ENCODE data around the gene CFDP1.

GRCh38 chr16:75402159-75402820, 31.0 kb downstream of the CFDP1 start:
- TF ChIP-seq CTCF (conservative IDR thresholded peaks at IDR 0.05; ENCODE audit: low read depth, low read length) (no peak), EZH2 (IDR thresholded peaks at IDR 0.05; ENCODE audit: low read length, unreplicated experiment) (no peak), EZH2phosphoT487 (IDR thresholded peaks at IDR 0.05; ENCODE audit: borderline replicate concordance, low read length) (no peak)

Data from PC-3 (cell line).